Measurements from ENCODE around the gene THBS3.
A peak's percentile ranks its signal among the peaks of the same experiment; 100 is the strongest.

The THBS3 gene

GRCh38 chr1:155202198-155202597 is 5.5 kb downstream of the THBS3 start:
- Histone ChIP-seq H3K27me3 (no peaks in the 10 kb centered on the region), H3K36me3 (peaks cover 20% of the 10 kb centered on the region), H3K9me3 (no peaks in the 10 kb centered on the region), H3K4me1 (peaks cover 3% of the 10 kb centered on the region), H3K4me3 (ENCODE audit: low read depth, low read length) (no peak overlapping the region)
- no peak for DNase-seq
- TF ChIP-seq, protein P1, sequence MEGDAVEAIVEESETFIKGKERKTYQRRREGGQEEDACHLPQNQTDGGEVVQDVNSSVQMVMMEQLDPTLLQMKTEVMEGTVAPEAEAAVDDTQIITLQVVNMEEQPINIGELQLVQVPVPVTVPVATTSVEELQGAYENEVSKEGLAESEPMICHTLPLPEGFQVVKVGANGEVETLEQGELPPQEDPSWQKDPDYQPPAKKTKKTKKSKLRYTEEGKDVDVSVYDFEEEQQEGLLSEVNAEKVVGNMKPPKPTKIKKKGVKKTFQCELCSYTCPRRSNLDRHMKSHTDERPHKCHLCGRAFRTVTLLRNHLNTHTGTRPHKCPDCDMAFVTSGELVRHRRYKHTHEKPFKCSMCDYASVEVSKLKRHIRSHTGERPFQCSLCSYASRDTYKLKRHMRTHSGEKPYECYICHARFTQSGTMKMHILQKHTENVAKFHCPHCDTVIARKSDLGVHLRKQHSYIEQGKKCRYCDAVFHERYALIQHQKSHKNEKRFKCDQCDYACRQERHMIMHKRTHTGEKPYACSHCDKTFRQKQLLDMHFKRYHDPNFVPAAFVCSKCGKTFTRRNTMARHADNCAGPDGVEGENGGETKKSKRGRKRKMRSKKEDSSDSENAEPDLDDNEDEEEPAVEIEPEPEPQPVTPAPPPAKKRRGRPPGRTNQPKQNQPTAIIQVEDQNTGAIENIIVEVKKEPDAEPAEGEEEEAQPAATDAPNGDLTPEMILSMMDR (IDR thresholded peaks at IDR 0.05; ENCODE audit: low read depth, low read length) = no peak

DNA sequence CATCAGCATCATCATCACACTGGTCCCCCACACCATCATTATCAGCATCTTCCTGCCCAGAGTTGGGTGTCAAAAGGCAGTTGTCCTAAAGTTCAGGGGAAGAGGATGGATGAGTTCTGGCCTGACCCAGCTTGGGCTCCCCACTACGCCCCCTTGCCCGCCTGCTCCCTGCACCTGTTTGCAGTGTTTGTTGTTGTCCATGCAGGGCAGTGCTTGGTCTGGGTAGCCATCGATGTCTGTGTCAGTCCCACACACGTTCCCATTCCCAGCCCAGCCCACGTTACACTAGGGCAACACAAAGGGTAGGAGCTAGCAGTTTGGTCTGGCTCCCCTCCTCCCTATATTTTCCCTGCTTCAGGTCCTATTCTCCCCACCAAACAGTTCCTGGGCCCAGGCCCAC is 6.8 kb downstream of the THBS3 start:
- peaks cover 20% of the 10 kb centered on the region for H3K36me3 ChIP-seq
- no peaks in the 10 kb centered on the region for H3K27me3 ChIP-seq
- DNase-seq = no peak
- no peak overlapping the region for H3K4me3 ChIP-seq (ENCODE audit: low read depth, low read length)
- peaks cover 1% of the 10 kb centered on the region; the same call in 1 of the 2 replicates for H3K4me1 ChIP-seq
- H3K9me3 ChIP-seq = no peaks in the 10 kb centered on the region
- TF ChIP-seq, protein P1 (IDR thresholded peaks at IDR 0.05; ENCODE audit: low read depth, low read length) = no peak

DNA sequence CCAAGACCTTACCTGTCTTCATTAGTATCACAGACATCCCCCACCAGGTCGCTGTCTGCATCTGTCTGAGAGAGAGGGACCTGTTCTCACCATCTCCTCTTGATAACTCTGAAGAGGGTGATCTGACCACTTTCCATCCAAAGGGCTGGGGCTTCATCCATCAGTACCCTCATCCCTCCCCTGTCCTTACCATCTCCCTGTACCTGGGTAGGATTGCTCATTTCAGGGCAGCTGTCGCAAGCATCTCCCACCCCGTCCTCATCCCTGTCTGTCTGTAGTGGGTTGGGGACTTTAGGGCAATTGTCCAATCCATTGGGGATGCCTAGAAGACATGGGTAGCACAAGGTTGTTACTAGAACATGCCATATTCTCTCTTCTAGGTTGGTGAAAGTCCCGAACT is 7.9 kb downstream of the THBS3 start:
- no peak for DNase-seq
- no peaks in the 10 kb centered on the region for H3K9me3 ChIP-seq
- peaks cover 20% of the 10 kb centered on the region for H3K36me3 ChIP-seq
- peaks cover 4% of the 10 kb centered on the region; the same call in 1 of the 2 replicates for H3K4me1 ChIP-seq
- no peaks in the 10 kb centered on the region for H3K27me3 ChIP-seq
- TF ChIP-seq, protein P1 (IDR thresholded peaks at IDR 0.05; ENCODE audit: low read depth, low read length) = no peak
- H3K4me3 ChIP-seq (ENCODE audit: low read depth, low read length) = no peak overlapping the region

- Histone ChIP-seq H3K4me1 (peaks cover 4% of the 10 kb centered on the region; the same call in 1 of the 2 replicates), H3K36me3 (peaks cover 20% of the 10 kb centered on the region), H3K4me3 (ENCODE audit: low read depth, low read length) (no peak overlapping the region), H3K9me3 (no peaks in the 10 kb centered on the region), H3K27me3 (no peaks in the 10 kb centered on the region)
- DNase-seq = peak; percentile 59
- TF ChIP-seq, protein P1 (IDR thresholded peaks at IDR 0.05; ENCODE audit: low read depth, low read length) = no peak
These were observed 9.2 kb downstream of the THBS3 start for GRCh38 chr1:155198547-155198906.

DNA sequence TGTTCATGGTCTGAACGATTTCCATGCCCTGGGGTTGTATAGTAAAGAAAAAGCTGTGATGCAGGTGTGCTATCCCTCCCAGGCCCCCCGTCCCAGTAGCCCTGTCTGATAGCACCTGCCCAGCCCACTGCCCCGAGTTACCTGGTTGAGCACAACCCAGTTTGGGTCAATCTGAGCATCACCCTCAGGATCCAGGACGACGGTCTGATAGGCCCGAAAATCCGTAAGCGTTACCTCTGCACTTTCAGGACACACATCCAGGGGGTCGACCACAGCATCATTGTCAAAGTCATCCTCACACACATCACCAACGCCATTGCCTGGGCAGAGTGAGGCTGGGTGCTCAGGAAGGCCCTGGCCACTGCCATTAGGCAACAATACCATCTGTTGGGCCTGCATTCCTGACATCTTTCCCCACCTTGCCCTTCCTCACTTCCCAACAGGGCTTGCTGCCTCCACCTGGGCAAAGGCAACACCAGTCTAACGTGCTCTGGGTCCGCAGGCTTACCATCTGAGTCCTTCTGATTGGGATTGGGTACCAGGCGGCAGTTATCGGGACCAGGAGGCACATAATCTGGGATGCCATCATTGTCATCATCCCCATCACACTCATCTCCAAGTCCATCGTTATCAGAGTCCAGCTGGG is 9.7 kb downstream of the THBS3 start:
- peaks cover 7% of the 10 kb centered on the region for H3K4me1 ChIP-seq
- TF ChIP-seq, protein P1 (IDR thresholded peaks at IDR 0.05; ENCODE audit: low read depth, low read length) = no peak
- DNase-seq = no peak
- no peaks in the 10 kb centered on the region for H3K27me3 ChIP-seq
- H3K36me3 ChIP-seq = peaks cover 20% of the 10 kb centered on the region
- no peak overlapping the region for H3K4me3 ChIP-seq (ENCODE audit: low read depth, low read length)
- no peaks in the 10 kb centered on the region for H3K9me3 ChIP-seq

- Histone ChIP-seq H3K4me1 (peaks cover 7% of the 10 kb centered on the region), H3K9me3 (no peaks in the 10 kb centered on the region), H3K36me3 (peaks cover 20% of the 10 kb centered on the region), H3K4me3 (ENCODE audit: low read depth, low read length) (no peak overlapping the region), H3K27me3 (no peaks in the 10 kb centered on the region)
- TF ChIP-seq, protein P1 (IDR thresholded peaks at IDR 0.05; ENCODE audit: low read depth, low read length) = no peak
- no peak for DNase-seq
These were observed 10.6 kb downstream of the THBS3 start for GRCh38 chr1:155196893-155197638.
